ENCODE data around the gene AVL9.
"Not testable (repeated sequence)": the region's sequence is repeated elsewhere in the genome, so short reads cannot be mapped to it uniquely, and the experiment has no call there.

Gene AVL9

DNA sequence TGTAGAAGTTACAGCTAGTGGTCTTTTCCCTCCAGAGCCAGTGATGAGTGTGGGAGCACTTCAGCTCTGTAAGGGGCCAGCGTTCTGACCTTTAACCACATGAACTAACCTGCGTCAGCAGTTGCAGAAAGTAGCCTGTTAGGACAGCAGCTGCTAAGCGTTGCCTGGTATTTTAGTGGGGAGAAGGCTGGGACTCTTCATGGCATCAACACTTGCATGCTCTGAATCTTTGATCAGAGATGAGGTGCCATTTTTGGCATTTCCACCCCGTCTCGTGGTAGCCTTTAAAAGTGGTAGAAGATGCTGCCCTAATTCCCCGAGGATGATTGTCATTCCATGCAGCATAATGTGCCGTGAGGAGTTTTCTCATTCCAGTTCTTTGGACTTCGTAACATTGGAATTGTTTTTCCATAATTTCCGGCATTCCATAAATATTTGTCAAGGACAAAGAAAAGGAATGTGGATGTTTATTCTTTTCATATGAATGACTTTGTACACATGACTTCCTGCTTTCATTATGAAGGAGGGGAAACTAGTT, 92.2 kb downstream of the AVL9 start:
- DNase-seq (ENCODE audit: low read depth) = peak; percentile 56

DNA sequence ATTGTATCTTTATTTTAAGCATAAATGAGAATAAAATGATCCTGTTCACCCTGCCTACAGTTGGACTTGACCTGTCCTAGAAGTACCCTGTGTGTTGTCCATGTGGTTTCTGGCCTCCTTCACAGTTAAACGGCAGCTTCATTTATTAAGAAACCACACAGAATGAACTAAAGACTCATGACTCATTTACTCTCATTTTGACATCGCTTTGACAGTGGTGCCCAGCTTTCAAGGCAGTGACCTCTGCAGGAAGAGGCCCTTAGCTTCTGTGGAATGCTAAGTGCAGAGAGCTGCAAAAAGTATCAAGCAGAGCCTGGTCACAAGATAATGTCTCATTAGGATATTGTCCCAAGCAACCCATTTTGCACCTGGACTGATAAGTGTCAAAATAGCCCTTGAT, 93.4 kb downstream of the AVL9 start:
- DNase-seq (ENCODE audit: low read depth) = peak; percentile 34

GRCh38 chr7:32591938-32592337, 96.6 kb downstream of the AVL9 start:
- DNase-seq (ENCODE audit: low read depth) = no peak

DNA sequence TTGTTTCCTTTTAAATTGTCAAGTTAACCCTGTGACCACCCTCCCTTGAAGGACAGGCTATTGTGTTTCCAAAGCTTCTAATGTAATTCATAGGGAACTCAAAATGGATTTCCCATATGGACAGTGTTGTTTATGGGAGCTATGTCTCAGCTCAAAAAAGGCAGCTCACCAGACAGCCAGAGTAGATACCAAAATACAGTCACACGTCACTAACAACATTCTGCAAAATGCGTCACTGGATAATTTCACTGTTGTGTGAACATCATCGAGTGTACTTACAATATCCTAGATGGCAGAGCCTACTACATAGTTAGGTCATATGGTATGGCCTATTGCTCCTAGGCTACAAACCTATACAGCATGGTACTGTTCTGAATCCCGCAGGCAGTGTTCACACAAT, 97.4 kb downstream of the AVL9 start:
- DNase-seq (ENCODE audit: low read depth) = no peak

DNA sequence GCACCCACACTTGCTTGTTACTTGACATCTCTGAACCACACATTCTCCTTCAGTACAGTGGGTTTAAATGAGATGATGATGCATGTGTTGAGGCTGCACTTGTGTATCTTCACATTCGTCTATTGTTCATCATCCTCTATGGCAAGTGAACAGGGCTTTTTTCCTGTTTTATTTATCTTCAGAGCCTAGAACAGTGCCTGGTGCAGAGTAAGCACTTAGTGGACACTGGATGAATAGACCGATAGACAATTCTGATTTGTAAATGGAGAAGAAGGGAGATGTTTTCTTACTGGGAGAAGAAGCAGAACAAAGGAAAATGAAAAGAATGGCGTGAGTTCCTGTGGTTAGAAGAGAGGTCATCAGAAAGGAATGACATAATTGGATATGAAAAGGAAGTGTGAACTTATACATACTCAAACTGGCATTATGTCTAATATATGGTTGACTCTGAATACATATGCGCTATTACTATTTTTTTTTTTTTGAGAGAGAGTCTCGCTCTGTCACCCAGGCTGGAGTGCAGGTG, 99.7 kb downstream of the AVL9 start:
- no peak for DNase-seq (ENCODE audit: low read depth)

DNA sequence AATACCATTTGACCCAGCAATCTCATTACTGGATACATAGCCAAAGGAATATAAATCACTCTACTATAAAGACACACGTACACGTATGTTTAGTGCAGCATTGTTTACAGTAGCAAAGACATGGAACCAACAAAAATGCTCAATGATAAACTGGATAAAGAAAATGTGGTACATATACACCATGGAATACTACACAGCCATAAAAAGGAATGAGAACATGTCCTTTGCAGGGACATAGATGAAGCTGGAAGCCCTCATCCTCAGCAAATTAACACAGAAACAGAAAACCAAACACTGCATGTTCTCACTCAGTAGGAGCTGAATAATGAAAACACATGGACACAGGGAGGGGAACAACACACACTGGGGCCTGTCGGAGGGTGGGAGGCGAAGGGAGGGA, 105.9 kb downstream of the AVL9 start:
- not testable (repeated sequence) for DNase-seq (ENCODE audit: low read depth)

GRCh38 chr7:32602470-32602869, 107.2 kb downstream of the AVL9 start:
- DNase-seq (ENCODE audit: low read depth) = no peak

DNA sequence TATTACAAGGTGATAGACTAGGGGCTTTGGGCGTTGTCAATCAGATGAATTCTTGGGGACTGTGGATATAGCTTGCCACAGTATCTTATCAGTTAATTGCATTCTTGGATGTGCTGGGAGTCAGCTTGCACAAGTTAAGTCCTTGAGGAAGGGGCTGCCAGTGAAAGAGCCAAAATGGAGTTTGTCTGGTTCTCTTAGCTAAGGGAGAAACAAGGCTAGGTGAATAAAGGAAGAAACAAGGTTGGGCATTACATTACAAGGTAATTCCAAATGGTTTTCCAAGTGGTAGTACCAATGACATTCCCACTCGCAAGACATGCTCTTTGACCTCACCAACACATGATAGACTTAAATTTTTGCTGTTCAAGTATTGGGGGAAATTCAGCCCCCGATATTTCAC, 108.2 kb downstream of the AVL9 start:
- not testable (repeated sequence) for DNase-seq (ENCODE audit: low read depth)

DNA sequence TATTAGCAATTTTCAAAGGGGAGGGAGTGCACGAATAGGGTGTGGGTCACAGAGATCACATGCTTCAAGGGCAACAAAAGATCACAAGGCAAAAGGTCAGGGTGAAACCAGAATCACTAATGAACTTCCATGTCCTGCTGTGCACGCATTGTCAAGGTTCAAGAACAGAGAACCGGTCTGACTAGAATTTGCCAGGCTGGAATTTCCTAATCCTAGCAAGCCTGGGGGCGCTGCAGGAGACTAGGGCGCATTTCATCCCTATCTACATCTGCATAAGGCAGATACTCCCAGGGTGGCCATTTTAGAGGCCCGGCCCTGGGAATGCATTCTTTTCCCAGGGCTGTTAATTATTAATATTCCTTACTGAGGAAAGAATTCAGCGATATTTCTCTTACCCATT, 108.8 kb downstream of the AVL9 start:
- not testable (repeated sequence) for DNase-seq (ENCODE audit: low read depth)

DNA sequence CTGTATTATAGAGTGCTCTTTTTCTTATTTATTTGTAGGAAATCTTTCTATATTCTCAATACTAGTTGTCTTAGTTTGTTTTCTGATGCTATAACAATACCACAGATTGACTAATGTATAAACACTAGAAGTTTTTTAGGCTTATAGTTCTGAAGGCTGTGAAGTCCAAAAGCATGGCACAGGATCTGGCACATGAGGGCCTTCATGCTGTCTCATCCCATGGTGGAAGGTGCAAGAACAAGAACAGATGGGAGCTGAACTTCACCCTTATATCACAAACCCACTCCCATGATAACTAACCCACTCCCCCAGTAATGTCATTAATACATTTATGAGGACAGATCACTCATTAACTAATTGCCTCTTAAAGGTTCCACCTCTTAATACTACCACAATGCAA, 109.7 kb downstream of the AVL9 start:
- no peak for DNase-seq (ENCODE audit: low read depth)

DNA sequence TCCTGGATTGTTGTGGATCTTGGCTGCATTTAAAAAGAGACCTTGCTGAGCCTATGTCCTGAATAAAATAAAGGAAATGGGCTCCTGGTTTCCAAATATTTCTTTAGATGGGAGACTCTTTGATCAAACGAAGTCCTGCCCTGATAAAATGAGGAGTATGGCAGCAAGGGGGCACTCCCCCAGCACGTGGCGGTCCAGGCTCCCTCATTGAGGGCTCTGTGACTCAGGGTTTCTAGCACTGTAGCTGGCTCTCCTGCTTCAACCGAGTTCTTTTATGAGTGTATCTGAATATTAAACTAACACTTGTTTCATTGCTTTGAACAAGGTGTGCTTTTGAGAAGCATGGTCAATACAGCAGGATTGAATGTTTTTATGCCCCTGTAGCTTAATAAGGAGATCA, 114.2 kb downstream of the AVL9 start:
- no peak for DNase-seq (ENCODE audit: low read depth)

GRCh38 chr7:32611201-32612099, 116.2 kb downstream of the AVL9 start:
- DNase-seq (ENCODE audit: low read depth) = no peak

DNA sequence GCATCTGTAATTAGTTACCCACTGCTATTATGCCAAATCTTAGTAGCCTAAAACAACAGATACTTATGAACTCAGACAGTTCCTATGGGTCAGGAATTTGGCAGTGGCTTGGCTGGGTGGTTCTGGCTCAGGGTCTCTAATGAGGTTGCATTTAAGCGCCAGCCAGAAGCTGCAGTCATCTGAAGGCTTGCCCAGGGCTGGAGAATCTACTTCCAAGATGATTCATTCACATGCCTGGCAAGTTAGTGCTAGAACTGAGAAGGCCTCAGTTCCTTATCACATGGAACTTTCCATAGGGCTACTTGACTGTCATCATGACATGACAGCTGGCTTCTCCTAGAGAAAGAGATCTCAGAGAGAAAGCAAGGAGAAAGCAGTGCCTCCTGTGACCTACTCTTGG, 121.3 kb downstream of the AVL9 start:
- DNase-seq (ENCODE audit: low read depth) = peak; percentile 30

GRCh38 chr7:32618470-32618869, 123.2 kb downstream of the AVL9 start:
- no peak for DNase-seq (ENCODE audit: low read depth)

DNA sequence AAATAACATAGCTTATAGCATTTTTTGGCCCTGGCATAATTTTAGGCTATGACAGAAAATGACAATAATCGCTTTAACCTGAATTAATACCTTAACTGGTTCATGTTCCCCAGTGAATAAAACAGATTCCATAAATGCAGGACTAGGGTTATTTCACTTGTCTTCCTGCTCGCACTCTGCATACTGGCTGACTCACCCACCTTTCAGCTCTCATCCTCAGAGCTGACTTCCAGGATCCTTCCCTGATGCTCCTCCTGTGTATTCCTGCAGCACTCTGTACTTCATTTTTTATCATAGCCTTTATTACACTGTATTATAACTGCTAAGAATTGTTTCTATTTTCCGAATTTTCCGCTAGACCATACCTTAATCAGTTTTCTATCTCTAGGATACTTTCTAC, 123.7 kb downstream of the AVL9 start:
- no peak for DNase-seq (ENCODE audit: low read depth)

DNA sequence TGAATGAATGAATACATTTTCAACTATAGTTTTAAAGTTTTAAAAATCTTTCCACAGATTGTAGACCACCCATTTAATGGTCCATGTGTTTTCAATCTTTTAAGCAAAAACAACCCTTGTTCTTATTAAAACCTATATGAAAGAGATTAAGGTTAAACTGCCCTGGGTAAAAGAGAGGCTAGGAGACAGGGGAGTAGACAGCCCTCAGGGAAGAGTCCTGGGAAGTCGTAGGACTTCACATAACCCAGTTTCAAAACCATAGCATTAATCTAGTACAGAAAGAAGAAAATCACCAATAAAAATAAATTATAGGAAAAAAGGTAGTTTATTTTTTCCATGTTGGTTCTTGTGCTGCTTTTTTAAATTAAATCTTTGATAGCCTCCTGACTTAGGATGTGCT, 124.1 kb downstream of the AVL9 start:
- DNase-seq (ENCODE audit: low read depth) = not testable (repeated sequence)

DNA sequence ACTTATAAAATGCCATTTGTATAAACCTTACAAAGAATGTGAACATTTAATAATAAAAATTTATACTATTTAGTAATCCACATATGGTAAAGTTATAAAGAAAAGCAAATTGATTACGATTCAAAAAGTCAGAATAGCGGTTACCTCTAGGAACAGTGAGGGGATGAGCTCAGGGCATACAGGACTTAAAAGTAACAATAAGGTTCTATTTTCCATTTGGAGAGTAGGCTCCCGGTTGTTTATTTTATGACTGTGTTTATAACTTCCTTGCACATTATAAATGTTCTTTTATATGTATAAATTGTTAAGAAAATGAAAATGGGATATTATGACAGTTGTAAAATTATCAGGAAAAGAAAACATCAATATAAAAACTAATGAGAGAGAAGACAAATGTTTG, 135.7 kb downstream of the AVL9 start:
- no peak for DNase-seq (ENCODE audit: low read depth)

GRCh38 chr7:32631590-32632497, 136.6 kb downstream of the AVL9 start:
- DNase-seq (ENCODE audit: low read depth) = not testable (repeated sequence)

GRCh38 chr7:32633446-32633845, 138.2 kb downstream of the AVL9 start:
- not testable (repeated sequence) for DNase-seq (ENCODE audit: low read depth)

DNA sequence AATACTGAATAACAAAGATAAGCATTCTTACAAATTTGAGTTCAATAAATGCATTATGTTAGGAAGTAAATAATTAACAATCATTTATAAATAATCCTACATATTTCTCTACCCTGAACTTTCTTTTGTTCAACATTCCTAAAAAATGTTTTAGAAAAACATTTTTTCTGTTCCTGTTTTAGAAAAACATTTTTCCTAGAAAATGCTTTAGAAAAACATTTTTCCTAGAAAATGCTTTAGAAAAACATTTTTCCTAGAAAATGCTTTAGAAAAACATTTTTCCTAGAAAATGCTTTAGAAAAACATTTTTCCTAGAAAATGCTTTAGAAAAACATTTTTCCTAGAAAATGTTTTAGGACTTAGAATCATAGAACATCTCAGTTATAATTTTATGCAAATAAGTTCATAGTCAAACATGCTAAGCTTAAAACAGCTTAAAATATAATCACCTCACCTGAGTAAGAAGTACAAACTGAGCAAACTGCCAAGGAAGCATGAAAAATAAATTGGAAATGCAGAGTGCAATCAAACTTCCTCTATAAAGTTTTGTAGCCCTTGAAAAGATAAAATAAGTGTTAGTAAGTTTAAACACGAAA, 139.6 kb downstream of the AVL9 start:
- DNase-seq (ENCODE audit: low read depth) = not testable (repeated sequence)

DNA sequence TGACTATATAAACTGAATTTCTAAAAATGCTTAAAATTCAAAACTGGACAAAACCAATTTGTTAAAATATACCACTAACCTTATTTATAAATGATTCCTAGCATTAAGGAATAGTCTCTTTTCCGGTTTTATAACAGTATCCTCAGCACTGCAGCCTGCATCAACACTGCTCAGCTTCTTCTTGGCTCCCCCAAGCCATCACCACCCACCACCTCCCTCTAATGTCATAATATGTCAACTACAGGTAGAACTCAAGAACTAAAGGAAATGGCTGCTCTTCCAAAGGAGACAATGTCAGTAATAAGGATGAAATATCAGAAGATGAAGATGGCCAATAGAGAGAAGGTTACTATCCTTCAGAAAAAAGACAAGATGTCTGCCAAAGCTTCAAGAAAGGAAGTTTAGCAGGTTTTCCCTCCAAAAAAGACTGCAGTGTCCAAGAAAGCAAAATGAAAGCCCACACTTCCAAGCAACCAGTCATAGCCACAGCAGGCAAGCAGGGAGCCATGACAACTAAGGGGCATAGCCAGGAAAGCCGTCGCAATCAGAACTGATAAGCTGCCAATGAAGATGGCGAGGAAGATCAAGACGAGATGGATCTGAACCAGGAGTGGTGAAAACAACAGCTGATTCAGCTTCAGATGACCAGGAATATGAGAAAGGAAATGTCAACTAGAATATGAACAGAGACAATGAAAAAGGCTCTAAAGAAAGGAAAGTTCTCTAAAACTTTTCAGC, 141.6 kb downstream of the AVL9 start:
- DNase-seq (ENCODE audit: low read depth) = not testable (repeated sequence)
